ENCODE data around the gene SPOCK3.

- TF ChIP-seq EP300 (IDR thresholded peaks at IDR 0.05; ENCODE audit: borderline replicate concordance) (no peak), CEBPB (IDR thresholded peaks at IDR 0.05) (no peak), YY1 (IDR thresholded peaks at IDR 0.05; ENCODE audit: low read depth) (no peak), MAX (IDR thresholded peaks at IDR 0.05) (no peak), CREB1 (IDR thresholded peaks at IDR 0.05; ENCODE audit: low read depth) (no peak), TAF1 (IDR thresholded peaks at IDR 0.05; ENCODE audit: low read depth) (no peak), TEAD4 (IDR thresholded peaks at IDR 0.05) (no peak), NFIC (IDR thresholded peaks at IDR 0.05) (no peak), EGR1 (IDR thresholded peaks at IDR 0.05) (no peak), REST (IDR thresholded peaks at IDR 0.05; ENCODE audit: low read depth) (no peak), RAD21 (IDR thresholded peaks at IDR 0.05; ENCODE audit: low read depth) (no peak), FOXM1 (IDR thresholded peaks at IDR 0.05; ENCODE audit: borderline replicate concordance, low read depth) (no peak), USF1 (IDR thresholded peaks at IDR 0.05) (no peak), TCF12 (IDR thresholded peaks at IDR 0.05; ENCODE audit: low read depth) (no peak)
Measured at GRCh38 chr4:166836865-166837264, 397.4 kb downstream of the SPOCK3 start.
